Liver (tissue), 9 donors: ENCODE measurements around the gene TMEM269. TPM values are rescaled to one million over a fixed set of nuclear protein-coding genes. Genes with fewer than 3 reads are reported as not detected.

Experiments
- DNase-seq: peaks from one replicate; pipeline ENCODE4 v3.0.0-alpha.2; 2017; ENCODE audit warnings: low spot score
- H3K27ac ChIP-seq, 2 donors: one replicate each; pipeline ENCODE4 v1.7.0; 2013; ENCODE audit warnings: inconsistent platforms in 2 of 2, low read length in 2 of 2, control low read depth in 1 of 2, low read depth in 1 of 2, mild to moderate bottlenecking in 1 of 2
- H3K27me3 ChIP-seq, 4 donors: one replicate each; pipeline versions ENCODE4 v1.6.1 to v1.7.0; 2013; ENCODE audit warnings: low read length in 3 of 4, inconsistent platforms in 1 of 4, mild to moderate bottlenecking in 1 of 4, moderate library complexity in 1 of 4; ENCODE audit not compliant: control insufficient read depth in 4 of 4, insufficient read depth in 4 of 4
- H3K36me3 ChIP-seq, 4 donors: one replicate each; pipeline versions ENCODE4 v1.6.1 to v1.7.0; 2013; ENCODE audit warnings: low read length in 3 of 4, mild to moderate bottlenecking in 3 of 4, low read depth in 1 of 4, moderate library complexity in 1 of 4; ENCODE audit not compliant: control insufficient read depth in 4 of 4, insufficient read depth in 3 of 4
- H3K4me1 ChIP-seq, 4 donors: one replicate each; pipeline versions ENCODE4 v1.6.1 to v1.7.0; 2013; ENCODE audit warnings: low read length in 3 of 4, mild to moderate bottlenecking in 3 of 4, moderate library complexity in 1 of 4; ENCODE audit not compliant: control insufficient read depth in 4 of 4, insufficient read depth in 4 of 4
- H3K4me3 ChIP-seq, 3 donors: one replicate each; pipeline versions ENCODE4 v1.6.1 to v1.7.0; 2013; ENCODE audit warnings: low read length in 3 of 3, control low read depth in 1 of 3, low read depth in 1 of 3, mild to moderate bottlenecking in 1 of 3
- H3K9ac ChIP-seq, 2 donors: one replicate each; pipeline ENCODE4 v1.7.0; 2013; ENCODE audit warnings: low read length in 2 of 2, mild to moderate bottlenecking in 2 of 2, moderate library complexity in 2 of 2, control low read depth in 1 of 2, low read depth in 1 of 2
- H3K9me3 ChIP-seq, 4 donors: one replicate each; pipeline versions ENCODE4 v1.6.1 to v1.7.0; 2013; ENCODE audit warnings: low read length in 3 of 4; ENCODE audit not compliant: control insufficient read depth in 4 of 4
- ATF3 ChIP-seq: IDR thresholded peaks from 2 replicates; pipeline ENCODE4 v1.6.1; 2016; ENCODE audit warnings: antibody characterized with exemption
- CTCF ChIP-seq: fragments of 150-350 bp; IDR thresholded peaks from 2 replicates; pipeline ENCODE4 v1.5.1; 2017; ENCODE audit warnings: improper control_type of control experiment, low read depth, low read length; ENCODE audit not compliant: missing input control
- EGR1 ChIP-seq, 2 donors: IDR thresholded peaks; 2 replicates each; pipeline ENCODE4 v1.6.1; 2016 to 2018; ENCODE audit warnings: antibody characterized with exemption in 2 of 2, low read depth in 2 of 2
- FOXA1 ChIP-seq: IDR thresholded peaks from 2 replicates; pipeline ENCODE4 v1.6.1; 2016; ENCODE audit warnings: antibody characterized with exemption
- FOXA2 ChIP-seq: IDR thresholded peaks from 2 replicates; pipeline ENCODE4 v1.6.1; 2016; ENCODE audit warnings: antibody characterized with exemption
- GABPA ChIP-seq, 2 donors: IDR thresholded peaks in 1 of 2; conservative IDR thresholded peaks in 1 of 2; 2 replicates each; pipeline ENCODE4 v1.6.1; 2016; ENCODE audit warnings: antibody characterized with exemption in 2 of 2, mild to moderate bottlenecking in 1 of 2, moderate library complexity in 1 of 2
- HNF4A ChIP-seq, 2 donors: conservative IDR thresholded peaks; 2 replicates each; pipeline ENCODE4 v1.6.1; 2016; ENCODE audit warnings: antibody characterized with exemption in 2 of 2, mild to moderate bottlenecking in 2 of 2
- HNF4G ChIP-seq: IDR thresholded peaks from 2 replicates; pipeline ENCODE4 v1.6.1; 2016; ENCODE audit warnings: antibody characterized with exemption
- JUND ChIP-seq, 2 donors: IDR thresholded peaks; 2 replicates each; pipeline ENCODE4 v1.6.1; 2016; ENCODE audit warnings: antibody characterized with exemption in 2 of 2
- MAX ChIP-seq: IDR thresholded peaks from 2 replicates; pipeline ENCODE4 v1.6.1; 2016; ENCODE audit warnings: antibody characterized with exemption
- NR2F2 ChIP-seq: IDR thresholded peaks from 2 replicates; pipeline ENCODE4 v1.6.1; 2016; ENCODE audit warnings: antibody characterized with exemption
- RAD21 ChIP-seq, 2 donors: IDR thresholded peaks; 2 replicates each; pipeline ENCODE4 v1.6.1; 2016; ENCODE audit warnings: antibody characterized with exemption in 2 of 2, mild to moderate bottlenecking in 2 of 2
- REST ChIP-seq: IDR thresholded peaks from 2 replicates; pipeline ENCODE4 v1.6.1; 2016; ENCODE audit warnings: antibody characterized with exemption, mild to moderate bottlenecking
- RXRA ChIP-seq, 2 donors: IDR thresholded peaks; 2 replicates each; pipeline ENCODE4 v1.6.1; 2017 to 2018; ENCODE audit warnings: antibody characterized with exemption in 2 of 2, mild to moderate bottlenecking in 1 of 2
- SP1 ChIP-seq: IDR thresholded peaks from 2 replicates; pipeline ENCODE4 v1.6.1; 2018; ENCODE audit warnings: antibody characterized with exemption, mild to moderate bottlenecking
- TAF1 ChIP-seq: conservative IDR thresholded peaks from 2 replicates; pipeline ENCODE4 v1.6.1; 2016; ENCODE audit warnings: antibody characterized with exemption, mild to moderate bottlenecking
- YY1 ChIP-seq: IDR thresholded peaks from 2 replicates; pipeline ENCODE4 v1.6.1; 2016; ENCODE audit warnings: antibody characterized with exemption, mild to moderate bottlenecking
- ZBTB33 ChIP-seq: IDR thresholded peaks from 2 replicates; pipeline ENCODE4 v1.6.1; 2016; ENCODE audit warnings: antibody characterized with exemption
- WGBS: extraction: QIAGEN DNeasy Blood & Tissue Kit; methylation state at CpG from one replicate; pipeline ENCODE4 v1.1.7; 2013; 5-methylcytosine and 5-hydroxymethylcytosine counted together
- polyA plus RNA-seq, 2 donors: library from polyadenylated mRNA; stranded (reverse) in 1 of 2; unstranded in 1 of 2; fragments of 200-250 nt in 1 of 2; fragments of >200 nt in 1 of 2; fragmentation: Nextera tagmentation in 1 of 2; extraction: Ambion mirVana in 1 of 2; gene quantifications; one replicate each; pipeline versions ENCODE4 v1.2.1 to v1.2.3, GENCODE V29; 2013 to 2015
- total RNA-seq, 2 donors: library from RNA; depleted of rRNA; stranded (reverse); fragments of >200 nt; gene quantifications; one replicate each; pipeline ENCODE4 v1.2.3, GENCODE V29; 2014
- donor health status: healthy.
- donor health status: healthy.
- donor health status: healthy.
- donor health status: healthy.
- donor health status: healthy.

The TMEM269 gene
- total and polyA plus RNA-seq, 4 donors, result 0.05 to 0.08 TPM; not detected in 2

GRCh38 chr1:42765832-42766740 lies 18.7 kb upstream of the TMEM269 start:
- DNase-seq, result peak; percentile 59
- Histone ChIP-seq H3K27ac (peak overlapping the region; percentile 74 to 93), H3K4me1 (peaks cover 9 to 36% (median 22%) of the 10 kb centered on the region in 4 donors), H3K4me3 (peak overlapping the region; percentile 79 to 95 (median 94)), H3K27me3 (no peaks in the 10 kb centered on the region), H3K36me3 (peaks cover 0 to 3% (median 0%) of the 10 kb centered on the region in 4 donors), H3K9me3 (no peaks in the 10 kb centered on the region), H3K9ac (peak overlapping the region; percentile 70 to 71)
- under 1% methylated on average over 44 of the region's 44 CpGs for WGBS
- TF ChIP-seq GABPA (IDR thresholded peaks at IDR 0.05 in 1 of 2, conservative IDR thresholded peaks at IDR 0.05 in 1 of 2), result peak in 1 of 2 donors; percentile 20
- TF ChIP-seq RAD21 (IDR thresholded peaks at IDR 0.05), result peak in 1 of 2 donors; percentile 61
- TF ChIP-seq CTCF, result peak; percentile 36
- TF ChIP-seq JUND (IDR thresholded peaks at IDR 0.05), result no peak

GRCh38 chr1:42766741-42767509 lies 17.9 kb upstream of the TMEM269 start, which contains the start of the genes C1orf50 and P3H1:
TSS of gene C1orf50 (plus strand) at chr1:42767249. CDS start at chr1:42767312, 63 bp downstream.
TSS of gene P3H1 (minus strand) at chr1:42767028. CDS start at chr1:42766971, 57 bp downstream.
- H3K36me3 ChIP-seq, result no peaks in the 10 kb centered on the region
- peak; percentile 99 for DNase-seq
- under 1% methylated on average over 82 of the region's 82 CpGs for WGBS
- TF ChIP-seq HNF4A (conservative IDR thresholded peaks at IDR 0.05) (peak; percentile 32 to 36), TAF1 (peak; percentile 83), HNF4G (no peak), ATF3 (no peak), ZBTB33 (no peak), GABPA (IDR thresholded peaks at IDR 0.05 in 1 of 2, conservative IDR thresholded peaks at IDR 0.05 in 1 of 2) (peak in 1 of 2 donors; percentile 82), REST (peak; percentile 88), FOXA1 (peak; percentile 33), NR2F2 (no peak), EGR1 (IDR thresholded peaks at IDR 0.05; ENCODE audit: low read depth in 2 of 2) (peak; percentile 87 to 89), RXRA (IDR thresholded peaks at IDR 0.05) (peak; percentile 9 to 23), MAX (peak; percentile 20), CTCF (no peak), JUND (IDR thresholded peaks at IDR 0.05) (no peak), FOXA2 (no peak), SP1 (peak; percentile 82), YY1 (peak; percentile 95), RAD21 (IDR thresholded peaks at IDR 0.05) (peak; percentile 41 to 46)
- H3K4me3 ChIP-seq, result peak within 1 kb of the TSS; percentile 86 to 98 (median 94)
- H3K4me1 ChIP-seq, result peaks cover 9 to 36% (median 22%) of the 10 kb centered on the region in 4 donors
- H3K27ac ChIP-seq, result peak within 1 kb of the TSS; percentile 85 to 93
- H3K9ac ChIP-seq, result peak within 1 kb of the TSS; percentile 70 to 92
- H3K27me3 ChIP-seq, result no peaks in the 10 kb centered on the region
- no peaks in the 10 kb centered on the region for H3K9me3 ChIP-seq
